GM21367 (cell line): Measurements from ENCODE around the gene SP110.

ENCODE experiments used
- ATAC-seq: cut with Tn5 transposase; IDR thresholded peaks from one replicate; pipeline ENCODE4 v1.9.1; 2021; ENCODE audit not compliant: unreplicated experiment

The SP110 gene

GRCh38 chr2:230172852-230173251 is 46.9 kb downstream of the SP110 start:
- ATAC-seq, result no peak

GRCh38 chr2:230172156-230172555 is 47.6 kb downstream of the SP110 start:
- no peak for ATAC-seq

- ATAC-seq, result no peak
Observed at GRCh38 chr2:230170532-230170931, 49.3 kb downstream of the SP110 start.

GRCh38 chr2:230166557-230167170 is 53.1 kb downstream of the SP110 start:
- ATAC-seq, result no peak

- ATAC-seq, result no peak
Observed at GRCh38 chr2:230164139-230164538, 55.6 kb downstream of the SP110 start.

GRCh38 chr2:230162981-230163380 is 56.8 kb downstream of the SP110 start:
- no peak for ATAC-seq

- no peak for ATAC-seq
Observed at GRCh38 chr2:230161184-230161583, 58.6 kb downstream of the SP110 start.

GRCh38 chr2:230160112-230160660 is 59.6 kb downstream of the SP110 start:
- ATAC-seq, result no peak

GRCh38 chr2:230158468-230158867 is 61.3 kb downstream of the SP110 start:
- ATAC-seq, result no peak

GRCh38 chr2:230156782-230157699 is 62.7 kb downstream of the SP110 start:
- no peak for ATAC-seq

- ATAC-seq, result no peak
Observed at GRCh38 chr2:230155359-230155758, 64.4 kb downstream of the SP110 start.

- no peak for ATAC-seq
Observed at GRCh38 chr2:230153390-230153976, 66.3 kb downstream of the SP110 start.

GRCh38 chr2:230152334-230152733 is 67.5 kb downstream of the SP110 start:
- no peak for ATAC-seq

GRCh38 chr2:230144355-230144754 is 75.4 kb downstream of the SP110 start:
- no peak for ATAC-seq

GRCh38 chr2:230140667-230141066 is 79.1 kb downstream of the SP110 start:
- ATAC-seq, result no peak

- ATAC-seq, result no peak
Observed at GRCh38 chr2:230137902-230138539, 81.8 kb downstream of the SP110 start.

GRCh38 chr2:230135130-230135525 is 84.7 kb downstream of the SP110 start:
- no peak for ATAC-seq

GRCh38 chr2:230134496-230135129 is 85.2 kb downstream of the SP110 start:
- no peak for ATAC-seq

GRCh38 chr2:230131366-230131765 is 88.4 kb downstream of the SP110 start:
- no peak for ATAC-seq

GRCh38 chr2:230130668-230131364 is 89.0 kb downstream of the SP110 start:
- no peak for ATAC-seq
